ENCODE data around the gene LRCH1. TPM values are rescaled to one million over a fixed set of nuclear protein-coding genes. Genes with fewer than 3 reads are reported as not detected.

The LRCH1 gene
- total and polyA plus RNA-seq, 2 of the 4 experiments (the other 2 are of a cell fraction): 7.0 to 8.8 TPM

GRCh38 chr13:46745706-46746105, 192.7 kb downstream of the LRCH1 start:
- Histone ChIP-seq H3K9me3 (ENCODE audit: control insufficient read depth, insufficient read depth, low read length) (no peaks in the 10 kb centered on the region), H2AK9ac (replicated peaks; ENCODE audit: low read depth, low read length, poor library complexity) (no peak overlapping the region), H2AK5ac (ENCODE audit: low read depth, low read length) (no peak overlapping the region), H3K4me2 (ENCODE audit: low read depth, low read length) (no peak overlapping the region), H3K9me1 (ENCODE audit: insufficient read depth, low read length) (peaks cover 6% of the 10 kb centered on the region), H3K79me1 (ENCODE audit: low read depth in 1 of 2, low read length in 2 of 2) (peaks cover 0 to 3% of the 10 kb centered on the region in 2 experiments; a peak in 2 of 4 replicates), H4K8ac (ENCODE audit: low read depth in 2 of 2, low read length in 2 of 2) (no peak overlapping the region), H3K9ac (ENCODE audit: low read depth, low read length) (no peak overlapping the region), H3K27me3 (ENCODE audit: control insufficient read depth, insufficient read depth, low read length) (no peaks in the 10 kb centered on the region), H2BK20ac (ENCODE audit: low read depth, low read length) (no peak overlapping the region), H2BK5ac (ENCODE audit: low read depth, low read length, poor library complexity, severe bottlenecking) (no peak overlapping the region), H3K23ac (ENCODE audit: low read depth, low read length) (no peak overlapping the region), H2BK15ac (ENCODE audit: low read depth, low read length) (no peak overlapping the region), H2AFZ (replicated peaks; ENCODE audit: low read length, poor library complexity) (no peak overlapping the region), H3K14ac (replicated peaks; ENCODE audit: low read depth, low read length) (no peak overlapping the region), H3K36me3 (ENCODE audit: control insufficient read depth, insufficient read depth, low read length) (peaks cover 29% of the 10 kb centered on the region), H2BK120ac (ENCODE audit: low read depth, low read length) (no peak overlapping the region), H4K20me1 (ENCODE audit: insufficient read depth, low read length) (no peaks in the 10 kb centered on the region), H3K56ac (ENCODE audit: extremely low read depth, insufficient read depth, low read length) (no peak overlapping the region), H4K91ac (ENCODE audit: insufficient read depth, low read depth, low read length) (no peak overlapping the region), H3K18ac (ENCODE audit: low read depth, low read length) (no peak overlapping the region), H3K4me1 (ENCODE audit: control insufficient read depth, insufficient read depth, low read length) (peaks cover 2% of the 10 kb centered on the region), H3K4ac (ENCODE audit: low read depth, low read length) (no peak overlapping the region), H4K5ac (ENCODE audit: low read depth, low read length) (no peak overlapping the region), H3K27ac (ENCODE audit: insufficient read depth, low read length) (no peak overlapping the region), H3K4me3 (ENCODE audit: insufficient read depth, low read depth, low read length) (no peak overlapping the region)
- no peak for ATAC-seq (ENCODE audit: low read depth)
- TF ChIP-seq, protein P1, sequence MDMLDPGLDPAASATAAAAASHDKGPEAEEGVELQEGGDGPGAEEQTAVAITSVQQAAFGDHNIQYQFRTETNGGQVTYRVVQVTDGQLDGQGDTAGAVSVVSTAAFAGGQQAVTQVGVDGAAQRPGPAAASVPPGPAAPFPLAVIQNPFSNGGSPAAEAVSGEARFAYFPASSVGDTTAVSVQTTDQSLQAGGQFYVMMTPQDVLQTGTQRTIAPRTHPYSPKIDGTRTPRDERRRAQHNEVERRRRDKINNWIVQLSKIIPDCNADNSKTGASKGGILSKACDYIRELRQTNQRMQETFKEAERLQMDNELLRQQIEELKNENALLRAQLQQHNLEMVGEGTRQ (IDR thresholded peaks at IDR 0.05; ENCODE audit: low read depth, low read length): no peak
- no peak for DNase-seq
- dilution Hi-C loops (cut with HindIII; ENCODE audit: low sequenced_read_pairs, unreplicated experiment) (no loop called here), intact Hi-C loops (cut with micrococcal nuclease) (no loop called here), in situ Hi-C loops (cut with MboI; ENCODE audit: low sequenced_read_pairs) (no loop called here)
- no CpG with 5 or more reads among the region's 4 CpGs for WGBS, 2 experiments (ENCODE audit: extremely low coverage in 2 of 2, insufficient read length in 1 of 2)
- CTCF ChIA-PET: no interaction called here
- BruUV-seq (replicated peaks): no TSS peak
- POLR2A ChIA-PET (ENCODE audit: unreplicated experiment): no interaction called here
